Activated CD4-positive, alpha-beta T cell treated with anti-CD3 and anti-CD28 coated beads, Interleukin-2, amount 10 ng/mL, durations not matched to agents 7 days and 5 days (primary cell): ENCODE data around the gene HBP1. TPM values are rescaled to one million over a fixed set of nuclear protein-coding genes. Genes with fewer than 3 reads are reported as not detected.

Experiments used
- CTCF ChIA-PET: fragments of 350-600 bp; sonication (Branson Sonifier 250); formaldehyde crosslinking; loops from one replicate; lab custom pipeline; 2021; ENCODE audit warnings: antibody characterized with exemption; lab: Charles Lee
- POLR2A ChIA-PET: fragments of 350-600 bp; sonication (Branson Sonifier 250); formaldehyde crosslinking; loops from one replicate; lab custom pipeline; 2021; ENCODE audit warnings: antibody characterized with exemption; lab: Charles Lee
- DNase-seq: peaks from one replicate; pipeline ENCODE4 v3.0.0-alpha.2; 2020
- H3K27ac Mint-ChIP-seq: one replicate; pipeline ENCODE4 v1.8.0; 2021; ENCODE audit warnings: mild to moderate bottlenecking, moderate library complexity, mixed read lengths
- H3K27me3 Mint-ChIP-seq: one replicate; pipeline ENCODE4 v1.8.0; 2021; ENCODE audit warnings: mixed read lengths
- H3K36me3 Mint-ChIP-seq: one replicate; pipeline ENCODE4 v1.8.0; 2021; ENCODE audit warnings: low read depth, mixed read lengths
- H3K4me1 Mint-ChIP-seq: one replicate; pipeline ENCODE4 v1.8.0; 2021; ENCODE audit warnings: mixed read lengths
- H3K4me3 Mint-ChIP-seq: one replicate; pipeline ENCODE4 v1.8.0; 2021; ENCODE audit warnings: mild to moderate bottlenecking, moderate library complexity, mixed read lengths
- H3K9me3 Mint-ChIP-seq: one replicate; pipeline ENCODE4 v1.8.0; 2021; ENCODE audit warnings: mixed read lengths
- total RNA-seq, 2 experiments: library from RNA; stranded (reverse); gene quantifications; one replicate each; pipeline ENCODE4 v1.2.3, GENCODE V29; 2021

Gene HBP1
- total RNA-seq, 2 experiments from 2014 or later: 34.4 to 34.8 TPM

DNA sequence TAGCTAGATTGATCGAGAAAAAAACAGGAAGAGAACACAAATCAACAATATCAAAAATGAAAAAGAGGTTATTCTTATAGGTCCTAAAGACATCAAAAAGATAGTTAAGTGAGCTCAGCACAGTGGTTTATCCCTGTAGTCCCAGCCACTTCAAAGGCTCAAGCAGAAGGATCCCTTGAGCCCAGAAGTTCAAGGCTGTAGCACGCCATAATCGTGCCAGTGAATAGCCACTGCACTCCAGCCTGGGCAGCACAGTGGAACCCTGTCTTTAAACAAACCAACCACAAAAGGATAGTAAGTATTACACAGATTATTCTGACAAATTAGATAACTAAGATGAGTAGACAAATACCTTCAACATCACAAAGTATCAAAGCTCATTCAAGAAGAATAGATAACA, 83.2 kb downstream of the HBP1 start:
- POLR2A ChIA-PET: no interaction called here
- H3K27ac Mint-ChIP-seq: no peak overlapping the region

More for the DNA sequence above, 83.2 kb downstream of the HBP1 start:
- no peak for DNase-seq
- Mint-ChIP-seq H3K36me3 (peaks cover 9% of the 10 kb centered on the region), H3K9me3 (peaks cover 2% of the 10 kb centered on the region), H3K4me3 (no peak overlapping the region), H3K4me1 (peaks cover 3% of the 10 kb centered on the region), H3K27me3 (no peaks in the 10 kb centered on the region)
- CTCF ChIA-PET: no interaction called here

Other genes with a start within 250 kb of the HBP1 start
- gene PRKAR2B, start 124.3 kb upstream of the HBP1 start, total RNA-seq: 1 to 10 TPM; 1.2 to 1.4 TPM